WERI-Rb-1 (cell line): Measurements from ENCODE around the gene WEE2.

Source experiments
- DNase-seq: peaks from one replicate; pipeline ENCODE4 v3.0.0-alpha.2; 2020
- H3K27ac ChIP-seq: fragments of 250-450 bp; sonication (Bioruptor Pico); 2 replicates; pipeline ENCODE4 v1.5.1; 2020; ENCODE audit warnings: mild to moderate bottlenecking, moderate library complexity
- H3K27me3 ChIP-seq: fragments of 250-450 bp; sonication (Bioruptor Pico); 2 replicates; pipeline ENCODE4 v1.5.1; 2021; ENCODE audit warnings: mild to moderate bottlenecking, low read depth, moderate library complexity; ENCODE audit not compliant: insufficient read depth, severe bottlenecking
- H3K36me3 ChIP-seq: fragments of 250-450 bp; sonication (Bioruptor Pico); 2 replicates; pipeline ENCODE4 v1.5.1; 2020; ENCODE audit warnings: mild to moderate bottlenecking, moderate library complexity
- H3K4me3 ChIP-seq: 2 replicates; pipeline ENCODE4 v1.5.1; 2011; ENCODE audit warnings: low read depth, mild to moderate bottlenecking, control low read depth, low read length
- H3K9me3 ChIP-seq: fragments of 250-450 bp; sonication (Bioruptor Pico); 2 replicates; pipeline ENCODE4 v1.5.1; 2021; ENCODE audit warnings: mild to moderate bottlenecking, moderate library complexity; ENCODE audit not compliant: severe bottlenecking
- CTCF ChIP-seq: IDR thresholded peaks from 2 replicates; pipeline ENCODE4 v1.5.1; 2011; ENCODE audit warnings: low read depth, mild to moderate bottlenecking, control low read depth, inconsistent platforms, low read length

Gene WEE2

DNA sequence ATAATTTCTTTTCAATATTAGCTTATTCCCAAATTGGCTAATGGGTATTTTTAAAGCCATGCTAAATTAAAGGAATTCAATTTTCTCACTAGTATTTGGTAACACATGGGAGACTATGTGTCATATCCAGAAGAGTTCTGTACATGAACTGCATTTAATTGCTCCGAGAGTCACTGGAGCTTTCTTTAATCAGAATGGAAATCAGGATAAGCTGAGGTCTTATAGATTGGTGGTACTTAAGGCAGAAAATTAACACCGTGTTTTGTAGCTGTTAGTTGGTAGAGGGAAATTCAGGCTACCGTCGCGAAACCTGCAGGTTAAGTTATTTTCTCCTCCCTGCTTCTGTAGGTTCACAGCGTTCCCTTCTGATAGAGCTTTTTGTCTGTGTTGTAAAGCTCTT, at the start of gene WEE2:
Gene WEE2 (plus strand): TSS at position 3 of the 400 bp plus-strand sequence. CDS start 406 bp downstream, outside the sequence.
- Histone ChIP-seq H3K9me3 (no peaks in the 10 kb centered on the region), H3K4me3 (no peak within 1 kb of the TSS), H3K27me3 (peaks cover 31% of the 10 kb centered on the region), H3K36me3 (no peaks in the 10 kb centered on the region), H3K27ac (no peak within 1 kb of the TSS)
- no peak for TF ChIP-seq CTCF
- no peak for DNase-seq

DNA sequence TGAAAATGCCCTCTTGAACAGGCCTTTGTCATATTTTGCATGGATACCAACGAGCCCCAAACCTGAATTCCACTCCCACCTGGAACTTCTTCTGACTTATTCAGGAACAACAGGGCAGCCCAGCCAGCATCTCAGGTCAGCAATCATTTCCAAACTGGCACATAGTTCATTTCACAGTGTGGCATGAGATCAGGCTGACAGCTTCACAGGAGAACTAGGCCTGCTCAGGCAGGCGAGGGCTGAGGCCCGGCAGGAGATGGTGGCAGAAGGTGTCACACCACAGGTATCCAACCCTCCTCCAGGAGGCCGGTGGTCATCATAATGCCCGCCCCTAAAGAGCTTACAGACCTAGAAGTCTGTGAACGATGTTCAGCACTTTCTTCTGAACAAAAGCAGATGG, 48.7 kb upstream of the WEE2 start:
- Histone ChIP-seq H3K36me3 (no peaks in the 10 kb centered on the region), H3K4me3 (no peak overlapping the region), H3K27me3 (no peaks in the 10 kb centered on the region), H3K27ac (no peak overlapping the region), H3K9me3 (no peaks in the 10 kb centered on the region)
- TF ChIP-seq CTCF, result no peak
- DNase-seq, result no peak

DNA sequence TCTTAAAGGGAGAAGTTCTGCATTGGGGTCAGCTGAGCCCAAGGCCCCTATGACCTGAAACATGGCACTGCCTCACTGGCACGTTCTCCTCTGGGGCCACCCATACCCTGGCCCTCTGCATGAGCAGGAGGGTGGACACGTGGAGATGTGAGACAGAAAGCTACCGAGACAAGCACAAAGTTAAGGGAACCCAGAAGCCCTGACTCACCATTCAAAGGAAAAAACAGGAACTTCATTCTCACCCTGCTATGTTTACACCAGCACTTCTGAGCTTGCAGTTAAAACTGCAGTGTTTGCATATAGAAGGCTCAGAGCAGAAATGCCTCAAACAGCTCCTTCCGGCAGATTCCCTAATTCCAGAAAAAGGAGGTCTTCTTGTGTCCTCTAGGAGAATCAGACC, 47.9 kb upstream of the WEE2 start:
- Histone ChIP-seq H3K9me3 (no peaks in the 10 kb centered on the region), H3K27ac (no peak overlapping the region), H3K27me3 (no peaks in the 10 kb centered on the region), H3K4me3 (no peak overlapping the region), H3K36me3 (no peaks in the 10 kb centered on the region)
- no peak for DNase-seq
- no peak for TF ChIP-seq CTCF

- H3K27me3 ChIP-seq, result no peaks in the 10 kb centered on the region
- H3K4me3 ChIP-seq, result no peak overlapping the region
- H3K9me3 ChIP-seq, result no peaks in the 10 kb centered on the region
- H3K27ac ChIP-seq, result no peak overlapping the region
- H3K36me3 ChIP-seq, result no peaks in the 10 kb centered on the region
- no peak for TF ChIP-seq CTCF
- no peak for DNase-seq
Measured at GRCh38 chr7:141663081-141663849, 44.9 kb upstream of the WEE2 start.

DNA sequence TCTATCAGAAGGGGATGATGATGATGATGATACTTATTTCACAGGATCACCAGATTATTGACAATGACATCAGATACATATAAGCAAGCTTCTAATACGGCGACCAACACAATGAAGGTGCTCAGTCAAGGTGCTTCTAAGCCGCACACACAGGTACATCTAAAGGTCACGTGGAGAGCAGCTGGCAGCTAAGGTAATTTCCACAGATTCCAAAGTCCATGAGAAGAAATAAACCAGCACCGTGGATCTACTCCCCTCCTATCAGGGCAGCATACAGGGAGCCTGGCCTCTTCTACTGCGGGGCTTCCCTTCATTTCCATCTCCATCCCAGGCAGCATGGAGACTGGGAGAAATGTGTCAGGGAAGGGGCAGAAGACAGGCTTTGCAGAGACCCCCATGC, 43.7 kb upstream of the WEE2 start:
- Histone ChIP-seq H3K27ac (no peak overlapping the region), H3K36me3 (no peaks in the 10 kb centered on the region), H3K4me3 (no peak overlapping the region), H3K9me3 (no peaks in the 10 kb centered on the region), H3K27me3 (no peaks in the 10 kb centered on the region)
- TF ChIP-seq CTCF, result no peak
- no peak for DNase-seq
